HG02970 (cell line): Measurements from ENCODE around the gene CCL8.
A peak's percentile ranks its signal among the peaks of the same experiment; 100 is the strongest.
"Not testable (repeated sequence)": the region's sequence is repeated elsewhere in the genome, so short reads cannot be mapped to it uniquely, and the experiment has no call there.

Experiments used
- ATAC-seq: cut with Tn5 transposase; IDR thresholded peaks from one replicate; pipeline ENCODE4 v1.9.1; 2021; ENCODE audit warnings: mild to moderate bottlenecking, moderate library complexity, moderate number of reproducible peaks; ENCODE audit not compliant: unreplicated experiment, low FRiP score

The CCL8 gene

DNA sequence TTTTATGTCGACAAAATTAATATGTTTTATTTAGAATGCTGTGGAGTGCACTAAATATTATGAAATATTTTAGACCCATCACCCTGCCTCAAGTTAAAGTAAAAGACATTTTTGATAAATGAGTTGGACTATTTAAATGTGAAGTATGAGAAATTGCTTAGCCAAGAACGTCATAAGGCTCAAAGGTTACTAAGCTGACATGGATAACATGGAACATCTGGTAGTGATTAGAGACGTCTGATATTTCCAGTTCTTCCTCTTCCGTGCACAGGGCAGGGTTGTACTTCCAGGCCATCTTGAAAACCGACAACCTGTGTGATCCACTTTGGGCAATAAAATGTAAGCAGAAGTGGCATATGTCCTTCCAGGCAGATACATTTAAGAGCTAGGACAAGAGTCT is 7.2 kb upstream of the CCL8 start:
- no peak for ATAC-seq

DNA sequence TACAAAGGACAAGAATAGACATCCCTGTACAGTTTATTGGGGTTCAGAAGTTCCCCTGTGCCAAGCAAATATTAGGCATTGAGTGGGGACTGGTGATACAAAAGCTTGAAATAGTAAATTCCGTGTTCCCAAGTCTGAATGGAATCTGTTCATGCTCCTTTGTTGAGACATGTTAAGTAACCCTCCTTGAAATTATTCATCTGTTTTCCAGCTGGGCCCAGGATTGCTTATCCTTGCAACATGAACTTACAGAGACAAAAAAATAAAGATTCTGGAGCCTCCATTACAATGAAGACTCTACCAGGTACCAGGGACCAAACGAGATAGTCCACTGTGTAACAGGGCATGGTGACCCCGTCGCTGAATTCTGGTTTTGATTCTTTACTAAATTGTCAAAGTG is 6.1 kb upstream of the CCL8 start:
- no peak for ATAC-seq

DNA sequence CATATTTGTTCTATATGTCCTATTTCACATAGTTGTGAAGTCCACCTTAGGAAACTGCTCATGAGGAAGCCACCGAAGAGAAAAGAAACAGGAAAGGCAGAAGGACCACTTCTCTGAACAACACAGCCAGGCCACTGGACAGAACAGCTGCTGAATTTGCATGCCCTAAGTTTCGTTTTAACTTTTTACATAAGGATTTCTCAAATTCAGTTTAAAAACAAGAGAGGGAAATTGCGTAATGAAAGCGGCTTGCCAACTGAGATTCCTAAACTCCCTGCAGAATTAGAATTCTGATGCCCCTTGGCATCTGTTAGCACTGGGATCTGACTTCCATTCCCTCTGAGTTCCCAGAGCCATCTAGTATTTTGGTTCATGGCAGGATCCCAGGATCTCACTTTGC is 5.0 kb upstream of the CCL8 start:
- ATAC-seq, result no peak

DNA sequence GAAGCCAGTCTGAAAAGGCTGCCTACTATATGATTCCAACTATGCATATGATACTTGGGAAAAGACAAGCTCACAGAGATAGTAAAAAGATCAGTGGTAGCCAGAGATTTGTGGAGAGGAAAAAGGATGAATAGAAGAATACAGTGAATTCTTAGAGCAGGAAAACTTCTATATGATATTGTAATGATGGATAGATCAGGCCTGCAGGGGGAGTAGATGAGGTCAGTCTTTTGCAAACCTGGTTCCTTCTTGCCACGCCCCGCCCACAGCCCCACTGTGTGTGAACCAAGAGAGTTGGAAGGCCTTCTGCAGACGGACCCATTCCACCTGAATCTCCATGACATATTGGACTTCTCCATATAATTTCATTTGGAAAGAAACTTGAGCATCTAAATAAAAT is 761 bp upstream of the CCL8 start:
- no peak for ATAC-seq

DNA sequence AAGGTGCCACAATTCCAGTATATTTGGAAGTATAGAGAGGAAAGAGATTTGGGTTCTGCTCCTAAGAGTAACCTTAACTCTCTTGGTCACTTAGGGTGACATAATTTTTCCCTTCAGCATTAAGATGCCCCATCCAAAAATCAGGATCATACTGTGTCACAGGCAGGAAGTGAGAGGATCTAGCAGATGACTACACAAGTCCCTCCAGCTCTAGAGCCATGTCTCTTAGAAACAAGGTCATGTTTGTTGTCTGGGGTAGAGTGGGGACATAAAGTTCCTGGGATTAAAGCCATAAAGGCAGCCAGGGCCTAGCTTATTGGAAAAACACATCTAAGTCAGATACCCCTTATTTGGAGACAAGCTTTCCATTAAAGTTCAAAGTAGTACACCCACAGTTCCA is 2.7 kb downstream of the CCL8 start:
- ATAC-seq, result no peak

DNA sequence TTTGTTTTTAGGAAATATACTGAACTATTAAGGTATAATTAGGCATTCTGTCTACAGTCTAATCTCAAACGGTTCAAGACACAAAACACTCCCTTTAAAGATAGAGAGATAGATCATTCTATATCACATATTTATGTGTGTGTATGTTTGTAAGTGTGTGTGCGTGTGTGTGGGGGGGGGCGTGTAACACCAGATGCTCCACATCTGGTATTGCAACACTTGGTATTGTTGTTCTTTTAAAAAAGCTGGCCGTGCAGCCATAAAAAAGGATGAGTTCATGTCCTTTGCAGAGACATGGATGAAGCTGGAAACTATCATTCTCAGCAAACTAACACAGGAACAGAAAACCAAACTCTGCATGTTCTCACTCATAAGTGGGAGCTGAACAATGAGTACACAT is 8.3 kb downstream of the CCL8 start:
- not testable (repeated sequence) for ATAC-seq

DNA sequence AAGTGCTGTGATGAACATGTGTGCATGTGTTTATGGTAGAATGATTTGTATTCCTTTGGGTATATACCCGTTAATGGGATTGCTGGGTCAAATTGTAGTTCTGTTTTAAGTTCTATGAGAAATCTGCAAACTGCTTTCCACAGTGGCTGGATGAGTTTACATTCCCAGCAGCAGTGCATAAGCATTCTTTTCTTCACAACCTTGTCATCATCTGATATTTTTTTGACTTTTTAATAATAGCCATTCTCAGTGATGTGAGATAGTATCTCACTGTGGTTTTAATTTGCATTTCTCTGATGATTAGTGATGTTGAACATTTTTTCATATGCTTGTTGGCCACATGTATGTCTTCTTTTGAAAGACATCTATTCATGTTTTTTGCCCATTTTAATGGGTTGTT is 18.5 kb downstream of the CCL8 start:
- ATAC-seq, result no peak

DNA sequence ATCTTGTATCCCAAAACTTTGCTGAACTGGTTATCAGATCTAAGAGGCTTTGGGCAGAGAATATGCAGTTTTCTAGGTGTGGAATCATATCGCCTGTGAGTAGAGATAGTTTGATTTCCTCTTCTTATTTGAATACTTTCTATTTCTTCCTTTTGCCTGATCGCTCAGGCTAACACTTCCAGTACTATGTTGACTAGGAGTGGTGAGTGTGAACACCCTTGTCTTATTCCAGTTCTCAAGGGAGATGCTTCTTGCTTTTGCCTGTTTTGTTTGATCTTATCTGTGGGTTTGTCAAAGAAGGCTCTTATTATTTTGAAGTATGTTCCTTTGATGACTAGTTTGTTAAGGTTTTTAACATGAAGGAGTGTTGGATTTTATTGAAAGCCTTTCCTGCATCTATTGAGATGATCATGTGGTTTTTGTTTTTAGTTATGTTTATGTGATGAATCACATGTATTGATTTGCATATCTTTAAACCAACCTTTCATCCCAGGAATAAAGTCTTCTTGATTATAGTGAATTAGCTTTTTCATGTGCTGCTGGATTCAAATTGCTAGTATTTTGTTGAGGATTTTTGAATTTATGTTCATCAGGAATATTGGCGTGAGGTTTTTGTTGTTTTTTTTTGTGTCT is 20.0 kb downstream of the CCL8 start:
- ATAC-seq, result no peak

DNA sequence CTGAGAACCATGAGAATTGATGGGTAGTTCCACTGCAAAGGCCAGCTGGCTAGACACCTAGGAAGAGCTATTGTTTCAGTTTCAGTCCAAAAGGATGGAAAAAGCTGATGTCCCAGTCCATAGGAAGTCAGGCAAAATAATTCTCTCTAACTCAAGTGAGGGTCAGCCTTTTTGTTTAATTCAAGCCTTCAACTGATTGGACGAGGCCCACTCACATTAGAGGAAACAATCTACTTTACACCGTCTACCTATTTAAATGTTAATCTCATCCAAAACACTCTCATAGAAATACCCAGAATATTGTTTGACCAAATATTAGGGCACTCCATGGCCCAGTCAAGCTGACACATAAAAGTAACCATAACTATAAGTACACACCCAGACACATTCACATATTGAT is 22.7 kb downstream of the CCL8 start:
- ATAC-seq, result no peak

DNA sequence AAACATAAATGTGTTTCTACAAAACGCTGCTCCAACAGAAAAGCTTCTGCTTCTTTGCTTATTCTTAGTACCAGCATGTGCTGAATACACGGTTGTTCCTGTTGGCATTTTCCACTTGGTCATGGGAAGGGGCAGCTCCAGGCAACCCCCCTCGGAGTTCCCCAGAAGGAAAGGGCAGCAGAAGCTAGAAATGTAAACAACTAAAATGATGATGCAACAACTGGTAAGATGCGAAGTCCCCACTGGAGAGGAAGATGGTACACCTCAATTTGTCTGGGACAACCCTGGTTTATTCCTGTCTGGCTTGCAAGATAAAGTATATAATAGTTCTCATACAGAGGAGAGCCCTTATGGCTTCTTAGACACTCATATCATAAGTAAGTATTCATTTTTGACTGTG is 27.8 kb downstream of the CCL8 start:
- no peak for ATAC-seq

DNA sequence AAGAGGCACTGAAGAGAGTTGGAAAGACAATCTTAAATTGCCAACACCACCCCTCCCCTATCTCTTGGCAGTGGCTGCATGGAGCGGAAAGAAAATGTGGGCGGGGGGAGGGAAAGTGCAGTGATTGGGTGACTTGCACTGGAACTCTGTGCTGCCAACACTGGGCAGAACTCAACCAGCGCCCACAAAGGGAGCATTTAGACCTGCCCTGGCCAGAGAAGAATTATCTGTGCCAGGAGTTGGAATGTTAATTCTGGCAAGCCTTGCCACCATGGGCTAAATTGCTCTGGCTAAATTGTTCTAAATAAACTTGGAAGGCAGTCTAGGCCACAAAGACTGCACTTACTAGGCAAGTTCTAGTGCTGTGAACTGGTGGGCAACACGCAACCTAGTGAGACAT is 30.5 kb downstream of the CCL8 start:
- ATAC-seq, result no peak

DNA sequence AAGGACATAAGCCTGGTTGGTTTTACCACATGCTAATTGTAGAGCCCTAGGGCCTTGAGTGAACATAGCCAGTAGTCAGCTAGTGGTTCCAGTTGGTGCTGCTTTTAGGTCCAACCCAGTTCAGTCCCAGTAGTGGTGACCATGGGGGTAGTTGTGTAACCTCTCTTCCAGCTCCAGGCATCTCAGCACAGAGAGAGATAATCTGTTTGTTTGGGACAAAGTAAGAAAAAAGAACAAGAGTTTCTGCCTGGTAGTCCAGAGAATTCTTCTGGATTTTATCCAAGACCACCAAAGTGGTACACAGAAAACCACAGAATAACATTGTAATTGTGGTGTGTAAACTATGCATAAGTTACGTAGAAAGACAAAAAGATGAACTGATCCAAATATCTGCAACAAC is 31.9 kb downstream of the CCL8 start:
- ATAC-seq, result no peak

DNA sequence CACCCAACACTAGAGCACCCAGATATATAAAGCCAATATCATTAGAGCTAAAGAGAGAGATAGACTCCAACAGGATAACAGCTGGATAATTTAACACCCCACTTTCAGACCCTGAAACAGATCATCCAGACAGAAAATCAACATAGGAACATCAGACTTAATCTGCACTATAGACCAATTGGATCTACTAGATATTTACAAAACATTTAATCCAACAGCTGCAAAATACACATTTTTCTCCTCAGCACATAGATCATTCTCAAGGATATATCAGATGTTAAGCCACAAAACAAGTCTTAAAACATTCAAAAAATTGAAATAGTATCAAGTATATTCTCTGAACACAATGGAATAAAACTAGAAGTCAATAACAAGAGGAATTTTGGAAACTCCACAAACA is 33.0 kb downstream of the CCL8 start:
- ATAC-seq, result no peak

DNA sequence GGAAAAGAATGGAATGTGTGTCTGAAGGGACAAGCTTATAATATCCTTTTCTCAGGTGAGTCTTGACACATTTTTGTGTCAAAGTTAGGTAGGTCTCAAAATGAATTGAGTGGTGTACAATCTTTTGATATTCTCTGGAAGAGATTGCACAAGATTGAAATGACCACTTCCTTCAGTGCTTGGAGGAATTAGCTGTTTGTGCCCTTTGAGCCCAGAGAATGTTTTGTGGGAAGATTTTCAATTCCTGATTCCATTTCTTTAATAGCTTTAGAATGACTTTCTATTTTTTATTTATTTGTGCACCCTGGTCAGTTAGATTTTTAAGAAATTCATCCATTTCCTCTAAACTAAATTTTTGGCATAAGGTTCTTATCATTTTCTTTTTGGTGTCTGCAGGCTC is 35.4 kb downstream of the CCL8 start:
- ATAC-seq, result no peak

DNA sequence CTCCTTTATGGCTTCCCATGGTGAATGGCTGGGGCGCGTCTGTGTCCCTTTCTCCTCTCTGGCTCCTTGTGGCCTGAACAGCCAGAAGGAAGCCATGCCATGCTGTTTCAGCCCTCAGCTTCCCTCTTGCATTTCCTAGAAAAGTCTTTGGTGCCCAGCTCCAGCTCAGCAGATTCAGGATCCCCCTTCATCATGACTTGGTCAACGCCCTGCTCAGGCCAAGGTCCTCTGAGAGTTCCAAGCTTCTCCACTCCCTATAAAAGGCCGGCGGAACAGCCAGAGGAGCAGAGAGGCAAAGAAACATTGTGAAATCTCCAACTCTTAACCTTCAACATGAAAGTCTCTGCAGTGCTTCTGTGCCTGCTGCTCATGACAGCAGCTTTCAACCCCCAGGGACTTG is 37.0 kb downstream of the CCL8 start, which contains the start of gene CCL13:
TSS of gene CCL13 (plus strand) at position 287 of the 400 bp plus-strand sequence. CDS start at position 334, 47 bp downstream.
- no peak for ATAC-seq

DNA sequence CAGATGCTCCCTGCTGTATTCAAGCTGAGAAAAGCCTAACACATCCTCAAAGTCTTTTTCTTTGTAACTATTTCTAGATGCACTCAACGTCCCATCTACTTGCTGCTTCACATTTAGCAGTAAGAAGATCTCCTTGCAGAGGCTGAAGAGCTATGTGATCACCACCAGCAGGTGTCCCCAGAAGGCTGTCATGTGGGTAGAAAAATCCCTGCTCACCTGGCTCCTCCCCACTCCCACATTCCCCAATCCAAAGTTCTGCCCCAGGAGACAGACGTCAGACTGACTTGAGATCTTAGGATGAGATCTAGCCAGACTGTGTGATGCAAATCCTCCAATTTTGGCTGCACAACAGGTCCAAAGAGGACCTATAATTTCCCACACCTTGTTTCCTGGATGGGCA is 38.2 kb downstream of the CCL8 start:
- no peak for ATAC-seq

DNA sequence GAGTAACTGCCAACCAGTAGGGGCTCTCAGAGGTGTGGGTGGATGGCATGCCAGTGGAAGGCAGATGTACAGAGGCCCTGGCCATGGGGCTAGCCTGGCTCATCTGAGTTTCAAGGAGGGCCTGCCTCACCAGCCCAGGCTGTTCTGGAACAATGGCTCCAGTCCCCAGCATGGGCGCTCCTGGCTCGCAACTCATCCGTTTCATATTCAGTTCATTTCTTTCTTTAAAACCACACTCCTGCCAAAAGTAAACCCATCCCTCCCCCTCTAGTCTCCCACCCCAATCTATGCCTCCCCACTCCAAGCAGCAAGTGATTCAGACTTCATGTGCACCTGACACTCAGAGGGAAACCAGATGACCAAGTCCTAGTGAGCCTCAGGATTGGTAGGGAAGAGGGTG is 39.4 kb downstream of the CCL8 start:
- no peak for ATAC-seq

DNA sequence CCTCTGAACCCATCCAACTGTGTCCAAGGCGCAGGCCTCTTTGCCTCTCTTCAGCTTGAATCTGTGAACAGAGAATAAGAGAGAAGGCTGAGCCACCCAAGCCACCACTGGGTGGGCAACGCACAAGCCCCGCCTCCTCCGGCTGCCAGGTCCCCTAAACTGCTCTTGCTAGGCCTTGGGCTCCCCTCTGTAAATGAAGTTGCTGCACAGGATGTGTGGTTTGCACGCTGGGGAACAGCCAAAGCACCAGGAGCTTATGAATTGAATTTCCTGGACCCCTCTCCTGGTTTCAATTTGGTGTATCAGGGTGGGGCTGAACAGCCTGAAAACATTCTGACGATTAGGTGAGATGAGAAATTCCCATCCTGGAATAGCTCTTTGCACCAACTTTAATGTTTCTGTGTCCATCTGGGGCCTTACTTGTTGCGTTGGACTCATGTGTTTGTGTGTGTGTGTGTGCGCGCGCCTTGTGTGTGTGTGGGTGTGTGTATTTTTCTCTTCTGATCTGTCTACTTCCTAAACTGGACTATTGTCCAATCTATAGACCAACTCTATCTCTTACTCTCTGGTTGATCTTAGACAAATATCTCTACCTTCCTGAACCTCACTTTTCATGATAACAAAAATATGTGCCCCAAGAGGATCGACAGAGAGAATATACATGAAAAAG is 41.5 kb downstream of the CCL8 start:
- ATAC-seq, result no peak

DNA sequence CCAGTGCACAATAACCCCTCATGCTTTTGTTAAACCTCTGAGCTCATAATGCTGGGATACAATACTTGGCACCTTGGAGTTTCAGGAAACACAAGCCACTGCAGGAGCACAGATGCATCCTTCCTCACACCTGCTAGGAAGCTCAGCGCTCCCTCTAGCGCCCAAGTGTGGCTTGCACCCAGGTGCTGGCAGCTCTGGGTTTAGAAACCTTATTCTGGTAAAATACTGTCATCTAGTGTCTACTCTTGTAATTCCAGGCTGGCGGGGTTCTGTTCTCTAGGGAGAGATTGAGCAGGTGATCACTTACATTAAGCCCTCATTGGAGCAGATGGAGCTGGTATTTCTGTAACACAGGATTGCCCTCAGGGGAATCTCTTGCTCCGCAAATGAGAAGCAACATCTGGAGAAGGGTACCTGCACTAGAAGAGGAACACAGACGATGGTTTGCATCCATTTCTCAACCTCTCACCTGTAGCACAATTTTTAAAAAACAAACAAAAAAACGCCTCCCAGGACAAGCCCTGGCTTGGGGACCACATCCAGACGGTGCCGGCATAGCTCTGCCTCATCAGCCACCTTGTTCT is 42.3 kb downstream of the CCL8 start:
- ATAC-seq, result peak; percentile 53

DNA sequence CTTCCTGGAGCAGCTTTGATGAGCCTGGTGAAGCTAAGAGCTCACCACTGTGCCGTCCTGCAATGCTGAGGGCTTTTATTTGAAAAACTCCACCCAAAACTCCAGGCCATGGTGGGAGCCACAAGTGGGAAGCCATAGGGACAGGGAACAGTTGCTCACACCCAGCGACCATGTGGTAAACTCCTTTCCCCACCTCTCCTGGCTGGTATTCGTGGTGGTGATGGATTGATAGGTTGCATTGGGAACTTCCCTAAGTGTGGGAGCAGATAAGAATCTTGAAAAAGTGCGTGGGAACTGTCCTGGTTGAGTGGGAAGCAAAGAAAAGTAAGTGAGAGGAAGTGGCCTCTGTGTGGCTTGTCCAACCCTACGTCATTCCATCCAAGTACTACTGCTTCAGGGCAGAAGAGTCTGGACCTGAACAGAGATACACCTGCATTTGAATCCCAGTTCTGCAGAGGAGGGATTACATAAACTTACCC is 44.0 kb downstream of the CCL8 start, which contains the start of gene CCL1:
TSS of gene CCL1 (minus strand) at position 51 of the 479 bp plus-strand sequence. CDS start 72 bp downstream, outside the sequence.
- no peak for ATAC-seq

DNA sequence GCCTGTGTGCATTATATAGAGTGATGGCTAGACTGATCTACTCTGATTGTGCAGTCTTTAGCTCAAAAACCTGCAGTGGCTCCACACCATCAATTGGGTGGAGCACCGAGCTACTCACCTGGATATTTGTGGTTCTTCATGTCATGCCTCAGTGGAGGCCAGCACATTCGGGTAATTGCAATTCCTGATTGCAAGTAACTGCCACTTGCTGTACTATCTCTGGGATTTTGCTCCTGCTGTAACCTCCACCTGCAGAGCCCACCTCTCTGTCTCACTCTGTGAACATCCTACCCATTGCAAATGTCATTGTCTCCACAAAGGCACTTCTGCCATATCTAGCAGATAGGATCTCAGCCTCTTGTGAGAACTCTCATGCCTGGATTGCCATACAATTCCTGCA is 45.5 kb downstream of the CCL8 start:
- ATAC-seq, result no peak

DNA sequence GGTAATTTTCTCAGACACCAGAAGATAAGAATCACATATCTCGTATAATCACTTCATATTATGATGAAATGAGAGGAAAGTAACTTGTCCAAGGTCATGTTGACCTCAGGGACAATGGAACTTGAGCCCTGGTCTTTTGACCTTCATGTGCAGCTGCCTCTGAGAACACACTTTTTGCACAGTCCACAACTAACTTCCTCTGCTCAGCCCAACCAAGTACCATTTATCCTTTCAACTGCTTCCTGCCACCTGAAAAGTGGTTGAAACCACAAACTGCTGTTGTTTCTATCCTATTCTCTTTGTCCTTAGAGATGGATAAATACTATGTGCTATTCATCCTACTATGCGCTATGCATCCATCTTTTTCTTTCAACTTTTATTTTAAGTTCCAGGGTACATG is 46.1 kb downstream of the CCL8 start:
- ATAC-seq, result no peak
